Measurements from ENCODE around the gene FAM161A.
"Not testable (repeated sequence)": the region's sequence is repeated elsewhere in the genome, so short reads cannot be mapped to it uniquely, and the experiment has no call there.

The FAM161A gene, protein sequence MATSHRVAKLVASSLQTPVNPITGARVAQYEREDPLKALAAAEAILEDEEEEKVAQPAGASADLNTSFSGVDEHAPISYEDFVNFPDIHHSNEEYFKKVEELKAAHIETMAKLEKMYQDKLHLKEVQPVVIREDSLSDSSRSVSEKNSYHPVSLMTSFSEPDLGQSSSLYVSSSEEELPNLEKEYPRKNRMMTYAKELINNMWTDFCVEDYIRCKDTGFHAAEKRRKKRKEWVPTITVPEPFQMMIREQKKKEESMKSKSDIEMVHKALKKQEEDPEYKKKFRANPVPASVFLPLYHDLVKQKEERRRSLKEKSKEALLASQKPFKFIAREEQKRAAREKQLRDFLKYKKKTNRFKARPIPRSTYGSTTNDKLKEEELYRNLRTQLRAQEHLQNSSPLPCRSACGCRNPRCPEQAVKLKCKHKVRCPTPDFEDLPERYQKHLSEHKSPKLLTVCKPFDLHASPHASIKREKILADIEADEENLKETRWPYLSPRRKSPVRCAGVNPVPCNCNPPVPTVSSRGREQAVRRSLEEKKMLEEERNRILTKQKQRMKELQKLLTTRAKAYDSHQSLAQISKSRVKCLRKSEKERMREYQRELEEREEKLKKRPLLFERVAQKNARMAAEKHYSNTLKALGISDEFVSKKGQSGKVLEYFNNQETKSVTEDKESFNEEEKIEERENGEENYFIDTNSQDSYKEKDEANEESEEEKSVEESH

DNA sequence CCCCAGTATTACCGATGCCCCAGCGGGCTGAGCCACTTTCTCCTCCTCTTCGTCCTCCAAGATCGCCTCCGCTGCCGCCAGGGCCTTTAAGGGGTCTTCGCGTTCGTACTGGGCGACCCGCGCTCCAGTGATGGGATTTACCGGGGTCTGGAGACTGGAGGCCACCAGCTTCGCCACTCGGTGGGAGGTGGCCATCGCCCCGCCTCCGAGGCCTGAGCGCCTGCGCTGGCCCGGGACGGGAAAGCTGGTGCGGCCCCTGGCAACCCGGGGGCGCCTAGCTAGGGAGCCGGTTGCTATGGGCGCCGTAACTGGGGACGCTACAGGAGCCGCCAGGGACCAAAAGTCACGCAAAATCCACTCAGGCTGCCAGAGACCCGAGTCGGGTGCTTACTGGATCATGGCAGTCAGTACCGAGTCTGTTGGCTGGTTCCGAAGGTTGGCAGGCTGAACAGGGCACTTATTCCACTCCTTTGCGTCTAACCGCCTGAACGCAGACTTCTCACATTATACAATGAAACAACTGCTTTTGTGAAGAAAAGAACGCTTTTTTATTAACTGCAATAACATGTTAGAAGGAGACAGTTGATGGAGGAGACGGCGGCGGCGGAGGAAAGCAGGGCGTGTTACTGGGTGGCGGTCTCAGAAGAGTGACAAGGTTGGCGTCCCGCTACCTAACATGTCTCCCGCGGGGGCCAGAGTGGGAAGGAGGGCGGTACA, at the start of gene FAM161A:
Gene FAM161A (minus strand): TSS at position 214 of the 717 bp plus-strand sequence. CDS start 19 bp downstream, at position 195.
- peak within 1 kb of the TSS; percentile 85 for H3K4me3 ChIP-seq (ENCODE audit: low read depth, low read length)

DNA sequence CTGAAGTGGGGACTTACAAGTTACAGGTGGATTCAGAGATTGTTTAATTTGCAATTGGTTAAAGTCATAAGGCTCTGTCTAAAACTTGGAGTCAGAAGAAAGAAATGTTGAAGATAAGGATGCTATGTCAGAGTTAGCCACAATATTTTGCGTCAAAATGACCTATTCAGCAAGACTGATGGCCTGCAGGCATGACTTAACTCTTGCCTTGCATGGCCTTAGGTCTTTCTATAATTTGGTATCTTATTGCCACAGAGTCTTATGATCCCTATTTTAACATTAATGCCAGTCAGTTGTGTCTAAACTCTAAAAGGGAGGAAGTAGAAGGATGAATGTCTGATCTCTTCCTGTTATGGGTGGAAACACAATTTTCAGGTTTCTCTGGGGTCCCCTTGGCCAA, 46.4 kb upstream of the FAM161A start:
- no peak overlapping the region for H3K4me3 ChIP-seq (ENCODE audit: low read depth, low read length)

DNA sequence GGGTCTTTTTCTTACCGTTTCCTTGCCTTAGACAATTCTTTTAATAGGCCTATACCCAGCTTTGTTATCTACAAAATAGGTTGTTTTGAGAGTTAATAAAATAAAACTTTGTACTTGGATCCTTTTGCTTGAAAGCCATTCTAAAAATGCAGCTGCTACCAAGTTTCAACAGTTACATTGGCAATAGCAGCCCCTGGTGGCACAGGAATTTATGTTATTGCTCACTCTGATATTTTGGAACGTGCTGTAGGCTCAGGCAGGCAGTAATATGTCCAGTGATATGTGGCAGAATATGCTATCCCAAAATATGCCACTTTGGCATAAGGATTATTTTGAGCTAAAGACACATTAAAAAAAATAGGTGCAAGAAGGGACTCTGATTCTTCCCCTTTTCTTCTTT, 45.0 kb upstream of the FAM161A start:
- H3K4me3 ChIP-seq (ENCODE audit: low read depth, low read length): no peak overlapping the region

DNA sequence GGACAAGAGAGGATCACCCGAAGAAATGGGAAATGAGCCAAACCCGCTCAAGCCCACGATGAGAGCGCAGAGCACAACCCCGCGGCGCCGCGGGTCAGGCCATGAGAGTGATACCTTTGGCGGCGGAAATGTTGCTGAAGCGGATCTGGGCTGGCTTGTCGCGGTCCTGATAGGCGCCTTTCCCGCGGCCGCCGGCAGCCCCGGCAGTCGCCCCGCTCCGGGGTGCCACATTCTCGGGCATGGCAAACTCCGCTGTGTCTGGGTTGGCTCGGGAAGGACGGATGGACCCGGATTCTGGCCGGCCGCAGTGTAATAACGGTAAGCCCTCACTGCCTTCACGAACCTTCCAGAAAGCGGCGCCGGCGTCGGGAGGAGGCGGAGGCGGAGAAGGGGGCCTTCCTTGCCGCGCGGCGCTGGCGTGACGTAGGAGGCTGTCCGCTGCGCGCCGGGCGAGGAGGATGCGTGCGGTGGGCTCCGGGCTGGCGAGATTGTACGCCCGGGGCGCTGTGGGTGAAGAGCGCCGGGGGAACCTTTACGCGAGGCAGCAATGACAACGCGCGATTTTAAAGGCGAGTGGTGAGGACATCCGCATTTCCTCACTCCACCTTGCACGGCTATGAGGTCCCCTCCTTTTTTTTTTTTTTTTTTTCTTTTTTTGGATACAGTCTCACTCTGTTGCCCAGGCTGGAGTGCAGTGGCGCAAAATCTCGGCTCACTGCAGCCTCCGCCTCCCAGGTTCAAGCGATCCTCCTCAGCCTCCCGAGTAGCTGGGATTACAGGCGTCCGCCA, 34.6 kb upstream of the FAM161A start, which contains the start of gene CCT4:
Gene CCT4 (minus strand): TSS at position 390 of the 789 bp plus-strand sequence. CDS start 149 bp downstream, at position 241.
- H3K4me3 ChIP-seq (ENCODE audit: low read depth, low read length): peak within 1 kb of the TSS; percentile 100

DNA sequence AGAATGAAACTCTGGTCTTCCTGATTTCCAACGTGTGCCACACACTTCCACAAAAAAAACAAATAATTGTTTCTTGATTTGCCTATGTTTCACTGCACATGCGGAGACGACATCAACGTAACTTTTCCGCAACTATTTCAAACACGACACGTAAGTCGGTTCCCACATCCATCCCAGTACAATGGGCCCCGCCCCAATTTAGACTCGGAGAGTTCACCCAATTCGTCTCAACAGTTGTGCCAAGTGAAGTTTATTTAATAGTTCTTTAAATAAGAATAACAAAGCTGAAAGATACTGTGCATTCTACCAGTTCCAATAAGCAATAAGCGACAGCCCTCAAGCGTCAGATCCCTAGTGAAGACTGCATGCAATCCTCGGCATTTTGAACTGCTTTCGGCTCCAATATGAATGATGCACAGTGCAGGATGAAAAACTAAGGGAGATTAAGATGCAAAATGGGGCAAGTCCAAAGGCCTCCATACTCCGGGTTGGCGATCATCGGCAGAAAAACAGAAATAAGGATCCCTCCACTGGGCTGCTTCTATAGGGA, 33.9 kb upstream of the FAM161A start:
- H3K4me3 ChIP-seq (ENCODE audit: low read depth, low read length): peak overlapping the region; percentile 100

DNA sequence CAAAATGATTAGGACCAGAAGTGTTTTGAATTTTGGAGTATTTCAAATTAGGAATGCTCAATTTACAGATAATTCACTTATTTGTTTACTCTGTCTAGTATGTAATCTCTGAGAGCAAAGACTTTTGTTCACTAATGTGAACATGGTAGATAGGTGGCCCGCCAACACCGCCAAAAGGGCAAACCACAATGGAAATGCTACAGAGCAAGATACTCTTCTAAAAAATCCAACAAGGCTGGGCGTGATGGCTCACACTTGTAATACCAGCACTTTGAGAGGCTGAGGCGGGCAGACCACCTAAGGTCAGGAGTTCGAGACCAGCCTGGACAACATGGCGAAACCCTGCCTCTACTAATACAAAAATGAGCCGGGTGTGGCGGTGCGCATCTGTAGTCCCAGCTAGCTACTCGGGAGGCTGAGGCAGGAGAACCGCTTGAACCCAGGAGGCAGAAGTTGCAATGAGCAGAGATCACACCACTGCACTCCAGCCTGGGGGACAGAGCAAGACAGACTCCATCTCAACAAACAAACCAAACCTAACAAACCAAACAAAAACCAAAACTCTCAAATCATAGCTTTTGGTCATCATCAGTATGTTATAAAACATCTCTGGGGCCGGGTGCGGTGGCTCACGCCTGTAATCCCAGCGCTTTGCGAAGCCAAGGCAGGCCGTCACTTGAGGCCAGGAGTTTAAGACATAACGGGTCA, 32.2 kb upstream of the FAM161A start:
- H3K4me3 ChIP-seq (ENCODE audit: low read depth, low read length): no peak overlapping the region

DNA sequence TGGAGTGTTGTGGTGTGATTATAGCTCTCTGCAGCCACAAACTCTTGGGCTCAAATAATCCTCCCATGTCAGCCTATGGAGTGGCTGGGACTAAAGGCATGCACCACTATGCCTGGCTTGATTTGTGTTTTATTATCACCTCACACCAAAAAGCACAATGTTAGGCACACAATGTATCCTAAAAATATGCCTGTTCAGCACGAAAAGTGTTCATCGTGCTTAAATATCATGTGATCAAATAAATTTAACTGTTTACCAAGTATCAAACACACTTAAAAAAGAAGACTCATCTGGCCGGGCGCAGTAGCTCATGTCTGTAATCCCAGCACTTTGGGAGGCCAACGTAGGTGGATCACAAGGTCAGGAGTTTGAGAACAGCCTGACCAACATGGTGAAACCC, 29.0 kb upstream of the FAM161A start:
- no peak overlapping the region for H3K4me3 ChIP-seq (ENCODE audit: low read depth, low read length)

DNA sequence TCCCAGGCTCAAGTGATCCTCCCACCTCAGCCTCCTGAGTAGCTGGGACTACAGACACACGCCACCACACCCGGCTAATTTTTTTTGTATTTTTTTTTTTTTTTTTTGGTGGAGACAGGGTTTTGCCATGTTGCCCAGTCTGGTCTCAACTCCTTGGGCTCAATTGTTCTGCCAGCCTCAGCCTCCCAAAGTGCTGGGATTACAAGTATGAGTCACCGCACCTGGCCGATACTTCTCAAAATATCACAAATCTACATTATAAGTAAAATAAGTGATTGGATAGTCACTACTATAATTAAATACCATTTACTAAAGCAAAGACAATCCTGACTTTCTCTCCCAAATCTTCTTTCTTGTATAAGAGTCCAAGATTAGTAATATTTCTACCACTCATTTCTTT, 25.5 kb upstream of the FAM161A start:
- not testable (repeated sequence) for H3K4me3 ChIP-seq (ENCODE audit: low read depth, low read length)

DNA sequence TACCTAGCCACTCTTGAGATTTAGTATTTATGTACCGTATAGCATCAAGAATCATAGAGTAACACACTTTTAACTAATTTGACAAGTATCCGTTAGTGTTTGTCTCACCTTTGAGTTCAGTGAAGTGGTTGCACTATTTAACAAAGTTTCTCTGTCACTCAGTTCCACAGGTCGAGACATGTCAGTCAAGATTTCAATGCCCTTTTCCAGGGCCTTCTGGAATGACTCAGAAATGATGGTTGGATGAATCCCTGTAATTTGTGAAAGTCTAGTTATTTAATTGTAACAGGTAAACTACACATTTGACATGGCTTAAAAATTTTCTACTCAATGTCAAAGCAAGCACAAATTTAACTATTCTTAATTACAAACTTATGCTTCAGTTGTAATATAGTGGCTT, 24.9 kb upstream of the FAM161A start:
- no peak overlapping the region for H3K4me3 ChIP-seq (ENCODE audit: low read depth, low read length)

DNA sequence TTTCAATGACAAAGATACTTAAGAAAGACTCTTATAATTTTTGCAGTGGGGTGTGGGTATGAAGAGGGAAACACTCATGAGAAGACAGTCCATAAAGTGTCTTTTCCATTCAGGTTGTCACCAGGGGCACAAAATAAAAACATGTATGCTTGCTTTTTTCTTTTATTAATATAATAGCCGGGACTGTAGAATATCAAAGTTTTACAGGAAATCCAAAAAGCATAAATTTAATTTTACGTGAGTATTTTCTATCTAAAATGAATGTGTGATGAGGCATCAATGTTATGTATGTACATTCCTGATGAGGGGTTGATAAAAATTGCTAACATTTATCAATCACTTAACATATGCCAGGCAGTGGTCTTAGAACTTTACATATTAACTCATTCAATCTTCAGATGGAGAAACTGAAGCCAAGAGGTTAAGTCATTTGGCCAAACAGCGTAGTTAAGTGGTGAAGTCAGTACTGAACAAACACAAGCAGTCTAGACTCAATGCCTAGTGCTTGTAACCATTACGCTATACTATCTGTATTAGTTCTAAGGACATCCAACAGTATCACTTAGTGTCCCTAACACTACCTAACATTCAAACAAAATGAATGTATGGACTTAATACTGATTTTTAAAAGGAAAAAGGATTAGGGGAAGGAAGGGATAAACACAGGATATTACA, 23.8 kb upstream of the FAM161A start:
- H3K4me3 ChIP-seq (ENCODE audit: low read depth, low read length): no peak overlapping the region

DNA sequence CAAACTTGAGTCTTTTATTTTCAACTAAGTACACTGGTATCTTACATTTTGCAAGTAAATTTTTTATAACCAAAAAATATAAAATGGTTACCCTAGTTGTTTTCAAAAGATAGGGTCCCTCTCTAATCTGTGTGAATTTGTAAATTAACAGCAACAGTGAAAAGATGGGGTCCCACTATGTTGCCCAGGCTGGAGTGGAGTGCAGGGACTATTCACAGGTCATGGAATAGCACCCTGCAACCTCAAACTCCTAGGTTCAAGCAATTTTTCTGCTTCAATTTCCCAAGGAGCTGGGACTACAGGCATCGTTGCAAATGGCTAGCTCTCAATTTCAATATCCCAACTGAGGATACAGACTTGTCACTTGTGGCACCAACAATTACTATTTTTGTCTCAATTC, 22.5 kb upstream of the FAM161A start:
- H3K4me3 ChIP-seq (ENCODE audit: low read depth, low read length): no peak overlapping the region

DNA sequence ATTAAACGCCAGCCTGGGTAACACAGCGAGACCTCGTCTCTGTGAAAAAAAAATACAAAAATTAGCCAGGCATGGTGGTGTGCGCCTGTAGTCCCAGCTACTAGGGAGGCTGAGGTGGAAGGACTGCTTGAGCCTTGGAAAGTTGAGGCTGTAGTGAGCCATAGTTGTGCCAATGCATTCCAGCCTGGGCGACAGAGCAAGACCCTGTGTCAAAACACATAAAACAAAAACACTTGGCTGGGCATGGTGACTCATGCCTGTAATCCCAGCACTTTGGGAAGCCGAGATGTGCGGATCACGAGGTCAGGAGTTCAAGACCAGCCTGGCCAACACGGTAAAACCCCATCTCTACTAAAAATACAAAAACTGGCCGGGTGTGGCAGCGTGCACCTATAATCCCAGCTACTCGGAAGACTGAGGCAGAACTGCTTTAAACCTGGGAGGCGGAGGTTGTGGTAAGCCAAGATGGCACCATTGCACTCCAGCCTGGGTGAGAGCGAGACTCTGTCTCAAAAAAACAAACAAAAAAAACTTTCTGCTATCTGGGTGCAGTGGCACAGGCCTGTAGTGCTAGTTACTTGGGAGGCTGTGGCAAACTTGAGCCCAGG, 12.7 kb upstream of the FAM161A start:
- not testable (repeated sequence) for H3K4me3 ChIP-seq (ENCODE audit: low read depth, low read length)

DNA sequence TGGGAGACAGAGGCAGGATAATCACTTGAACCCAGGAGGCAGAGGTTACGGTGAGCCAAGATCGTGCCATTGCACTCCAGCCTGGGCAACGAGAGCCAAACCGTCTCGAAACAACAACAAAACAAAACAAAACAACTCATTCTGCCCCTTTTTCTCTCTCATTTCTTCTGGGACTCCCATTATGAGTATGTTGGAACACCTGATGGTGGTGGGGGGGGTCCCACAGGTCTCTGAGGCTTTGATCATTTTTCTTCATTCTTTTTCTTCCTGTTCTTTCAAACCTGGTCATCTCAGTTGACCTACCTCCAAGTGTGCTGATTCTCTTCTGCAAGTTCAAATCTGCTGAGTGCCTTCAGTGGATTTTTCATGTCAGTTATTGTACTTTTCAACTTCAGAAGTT, 8.2 kb upstream of the FAM161A start:
- H3K4me3 ChIP-seq (ENCODE audit: low read depth, low read length): no peak overlapping the region

DNA sequence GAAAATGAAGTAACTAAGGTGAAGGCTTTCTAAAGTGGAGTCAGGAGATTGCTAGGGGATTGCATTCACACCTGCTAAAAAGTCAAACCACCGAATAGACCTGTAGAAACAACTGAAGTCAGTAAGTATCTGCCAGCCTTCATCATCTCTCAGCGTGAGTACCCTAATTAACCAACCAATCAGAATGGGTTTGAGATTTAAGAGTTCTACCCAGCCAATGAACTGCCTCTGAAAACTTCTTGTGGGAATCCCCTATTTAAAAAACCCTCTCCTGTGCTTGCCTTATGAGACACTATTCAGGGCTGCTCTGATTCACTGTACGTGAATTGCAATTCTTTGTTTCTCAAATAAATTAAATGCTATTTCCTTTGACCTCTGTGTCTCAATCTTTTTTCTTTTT, 3.4 kb upstream of the FAM161A start:
- H3K4me3 ChIP-seq (ENCODE audit: low read depth, low read length): no peak overlapping the region

DNA sequence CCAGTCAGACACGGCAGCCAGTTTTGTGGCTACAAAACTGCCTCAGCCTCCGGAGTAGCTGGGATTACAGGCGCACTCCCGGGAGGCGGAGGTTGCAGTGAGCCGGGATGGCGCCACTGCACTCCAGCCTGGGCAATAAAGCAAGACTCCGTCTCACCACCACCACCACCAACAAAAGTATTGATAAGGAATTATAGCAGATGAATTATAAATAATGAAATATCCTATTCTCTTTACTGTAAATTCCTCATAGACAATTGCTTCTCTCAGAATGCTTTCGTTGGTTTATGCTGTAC, 1.4 kb upstream of the FAM161A start:
- H3K4me3 ChIP-seq (ENCODE audit: low read depth, low read length): peak overlapping the region; percentile 85

DNA sequence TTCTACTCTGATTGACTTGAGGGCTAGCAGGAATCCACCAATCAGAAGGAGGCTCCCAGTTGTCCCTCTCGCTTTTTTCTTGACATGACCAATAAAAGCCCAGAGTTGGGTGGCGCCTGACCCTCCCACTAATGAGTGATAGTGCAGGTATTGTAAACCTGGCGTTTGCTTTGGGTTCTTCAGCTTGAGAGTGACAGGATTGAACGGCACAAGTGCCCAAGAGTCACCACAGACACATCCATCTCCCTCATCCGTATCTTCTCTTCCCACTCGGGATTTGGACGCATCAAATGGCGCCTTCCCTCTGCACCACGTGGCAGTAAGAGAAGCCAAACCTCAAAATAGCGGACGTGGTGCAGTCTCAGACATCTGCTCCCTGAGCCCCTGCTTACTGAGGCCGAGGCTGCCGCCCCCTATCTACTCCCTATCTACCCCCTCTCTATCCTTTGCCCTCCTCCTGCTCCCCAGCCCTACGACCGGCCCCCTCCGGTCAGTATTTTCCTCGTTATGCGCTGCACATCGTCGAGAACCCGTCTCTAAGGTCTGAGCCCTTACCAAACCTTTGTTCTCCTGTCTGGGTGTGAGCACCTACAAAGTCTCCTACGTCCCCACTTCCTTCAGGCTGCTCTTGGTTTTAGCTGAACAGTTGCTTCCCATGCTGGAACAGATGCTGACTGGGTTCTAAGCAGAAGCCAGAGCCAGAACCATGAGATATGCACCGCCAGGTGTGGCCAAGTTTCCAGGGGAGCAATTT, 881 bp upstream of the FAM161A start:
- H3K4me3 ChIP-seq (ENCODE audit: low read depth, low read length): peak overlapping the region; percentile 85

DNA sequence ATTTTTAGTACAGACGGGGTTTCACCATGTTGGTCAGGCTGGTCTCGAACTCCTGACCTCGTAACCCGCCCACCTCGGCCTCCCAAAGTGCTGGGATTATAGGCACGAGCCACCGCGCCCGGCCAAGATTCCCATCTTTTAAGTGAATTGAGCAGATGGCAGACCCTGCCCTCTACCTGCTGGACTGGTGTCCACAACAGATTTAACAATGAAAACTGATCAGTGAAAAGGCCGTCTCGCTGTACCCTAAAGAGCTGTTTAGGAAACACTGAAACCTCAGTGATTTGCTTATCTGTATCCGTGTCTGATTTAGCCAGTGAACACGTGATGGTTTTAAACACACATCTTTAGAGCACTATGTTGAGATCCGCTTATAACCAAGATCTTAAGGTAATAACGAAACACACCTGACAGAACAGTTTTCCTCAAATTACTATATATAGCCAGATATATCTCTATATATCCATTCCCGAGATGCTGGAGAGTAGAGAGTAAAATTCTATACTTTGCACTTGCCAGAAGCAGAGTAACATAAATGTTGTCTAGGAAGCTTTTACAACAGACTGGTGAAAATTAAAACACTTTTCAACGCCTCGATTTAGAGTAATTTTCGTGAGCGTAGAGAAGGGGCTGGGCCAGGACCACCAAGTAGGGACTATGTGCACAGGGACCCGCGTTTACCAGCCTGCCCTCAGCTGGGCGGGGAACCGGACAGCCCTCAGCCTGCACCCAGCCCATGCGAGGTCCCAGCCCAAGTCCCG, 594 bp downstream of the FAM161A start:
- H3K4me3 ChIP-seq (ENCODE audit: low read depth, low read length): peak overlapping the region; percentile 85

DNA sequence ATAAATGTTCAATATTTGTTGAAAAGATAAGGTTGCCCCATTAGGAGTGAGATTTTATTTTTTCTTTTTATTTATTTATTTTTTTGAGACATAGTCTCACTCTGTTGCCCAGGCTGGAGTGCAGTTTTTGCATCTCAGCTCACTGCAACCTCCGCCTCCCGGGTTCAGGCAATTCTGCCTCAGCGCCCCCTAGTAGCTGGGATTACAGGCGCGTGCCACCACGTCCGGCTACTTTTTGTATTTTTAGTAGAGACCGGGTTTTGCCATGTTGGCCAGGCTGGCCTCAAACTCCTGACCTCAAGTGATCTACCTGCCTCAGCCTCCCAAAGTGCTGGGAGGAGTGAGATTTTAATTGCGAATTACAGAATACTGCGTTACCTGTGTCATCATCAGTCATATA, 2.6 kb downstream of the FAM161A start:
- H3K4me3 ChIP-seq (ENCODE audit: low read depth, low read length): not testable (repeated sequence)
